CD4-positive, alpha-beta T cell (primary cell): ENCODE results near the gene COL20A1. TPM values are rescaled to one million over a fixed set of nuclear protein-coding genes. Genes with fewer than 3 reads are reported as not detected.

Source experiments
- ATAC-seq: fragments of 200-7000 bp; cut with Tn5 transposase; one replicate; pipeline ENCODE4 v1.10.0; 2022; ENCODE audit warnings: mild to moderate bottlenecking; ENCODE audit not compliant: poor library complexity
- CTCF ChIA-PET: fragments of 350-600 bp; sonication (Branson Sonifier 250); formaldehyde crosslinking; loops from one replicate; lab custom pipeline; 2021; ENCODE audit warnings: antibody characterized with exemption, inconsistent platforms; lab: Charles Lee
- POLR2A ChIA-PET: fragments of 350-600 bp; sonication (Branson Sonifier 250); formaldehyde crosslinking; loops from one replicate; lab custom pipeline; 2021; ENCODE audit warnings: antibody characterized with exemption, inconsistent platforms; lab: Charles Lee
- DNase-seq, 14 experiments: peaks; one replicate each; pipeline ENCODE4 v3.0.0-alpha.2; 2013 to 2020; ENCODE audit warnings: mixed read lengths in 2 of 14
- H3K27ac ChIP-seq, 2 donors: one replicate each; pipeline versions ENCODE4 v1.5.1 to v1.7.0; 2013; ENCODE audit warnings: low read length in 2 of 2, low read depth in 1 of 2, mild to moderate bottlenecking in 1 of 2
- H3K27me3 ChIP-seq, 2 experiments: 1 replicate in 1 of 2; 2 replicates in 1 of 2; pipeline versions ENCODE4 v1.6.1 to v1.7.0; 2013; ENCODE audit warnings: low read length in 2 of 2, control low read depth in 1 of 2, mild to moderate bottlenecking in 1 of 2, moderate library complexity in 1 of 2; ENCODE audit not compliant: insufficient read depth in 2 of 2, control insufficient read depth in 1 of 2
- H3K36me3 ChIP-seq: one replicate; pipeline ENCODE4 v1.6.1; 2013; ENCODE audit warnings: low read length, control low read depth; ENCODE audit not compliant: insufficient read depth
- H3K4me1 ChIP-seq: one replicate; pipeline ENCODE4 v1.6.1; 2013; ENCODE audit warnings: low read length, control low read depth; ENCODE audit not compliant: insufficient read depth
- H3K4me3 ChIP-seq: one replicate; pipeline ENCODE4 v1.5.1; 2013; ENCODE audit warnings: mild to moderate bottlenecking, low read length, moderate library complexity
- H3K9me3 ChIP-seq, 2 experiments: 1 replicate in 1 of 2; 2 replicates in 1 of 2; pipeline versions ENCODE4 v1.6.1 to v1.7.0; 2013; ENCODE audit warnings: low read length in 2 of 2, mild to moderate bottlenecking in 2 of 2, control low read depth in 1 of 2, moderate library complexity in 1 of 2; ENCODE audit not compliant: control insufficient read depth in 1 of 2, insufficient read depth in 1 of 2
- H3K27ac Mint-ChIP-seq: one replicate; pipeline ENCODE4 v1.8.0; 2020; ENCODE audit warnings: mixed read lengths
- H3K27me3 Mint-ChIP-seq: one replicate; pipeline ENCODE4 v1.8.0; 2021; ENCODE audit warnings: mixed read lengths
- H3K36me3 Mint-ChIP-seq: one replicate; pipeline ENCODE4 v1.8.0; 2021; ENCODE audit warnings: low read depth, mixed read lengths
- H3K4me1 Mint-ChIP-seq: one replicate; pipeline ENCODE4 v1.8.0; 2021; ENCODE audit warnings: low read depth, mixed read lengths
- H3K4me3 Mint-ChIP-seq: one replicate; pipeline ENCODE4 v1.8.0; 2020; ENCODE audit warnings: mild to moderate bottlenecking, mixed read lengths
- H3K9me3 Mint-ChIP-seq: one replicate; pipeline ENCODE4 v1.8.0; 2020; ENCODE audit warnings: mixed read lengths
- intact Hi-C, 2 experiments: fragments of 100-400 bp; cut with DNase I in 1 of 2; cut with micrococcal nuclease in 1 of 2; formaldehyde crosslinking; loops; one replicate each; pipeline versions ENCODE4 v1.15.1 to v1.9.0; 2023 to 2025; cut with DNase I, micrococcal nuclease
- total RNA-seq, 174 experiments: library from RNA in 2 of 174; stranded (reverse) in 2 of 174; gene quantifications; one replicate each; pipeline ENCODE4 v1.2.3 and lab custom pipeline; 2021 to 2026
- TF ChIP-seq, protein P1 (sequence below): fragments of 200-600 bp; IDR thresholded peaks from one replicate; pipeline ENCODE4 v1.8.0; 2022; ENCODE audit warnings: antibody characterized with exemption, mild to moderate bottlenecking

COL20A1 gene
- total RNA-seq, 2 experiments from 2014 or later = 0.03 TPM; not detected in 1

DNA sequence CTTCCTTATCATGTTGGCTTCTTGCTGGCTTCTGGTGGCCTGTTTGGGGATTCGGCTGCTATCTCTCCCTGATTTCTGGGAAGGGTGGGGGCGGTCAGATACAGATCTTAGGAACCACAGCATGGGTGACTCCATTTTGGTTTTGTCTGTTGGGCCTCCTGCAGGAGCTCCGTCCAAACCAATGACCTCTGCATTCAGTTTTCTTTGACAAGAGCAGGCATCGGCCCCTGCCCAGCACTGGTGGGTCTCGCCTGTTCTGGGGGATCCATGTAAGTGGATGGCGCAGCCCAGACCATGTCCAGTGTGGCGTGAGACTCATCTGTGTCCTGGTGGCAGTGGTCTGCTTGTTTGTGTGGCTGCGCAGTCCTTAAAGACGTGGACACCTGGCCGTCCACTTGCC is 29.0 kb upstream of the COL20A1 start:
- peaks cover 5% of the 10 kb centered on the region for H3K4me1 ChIP-seq
- CTCF ChIA-PET = no interaction called here
- TF ChIP-seq, protein P1, sequence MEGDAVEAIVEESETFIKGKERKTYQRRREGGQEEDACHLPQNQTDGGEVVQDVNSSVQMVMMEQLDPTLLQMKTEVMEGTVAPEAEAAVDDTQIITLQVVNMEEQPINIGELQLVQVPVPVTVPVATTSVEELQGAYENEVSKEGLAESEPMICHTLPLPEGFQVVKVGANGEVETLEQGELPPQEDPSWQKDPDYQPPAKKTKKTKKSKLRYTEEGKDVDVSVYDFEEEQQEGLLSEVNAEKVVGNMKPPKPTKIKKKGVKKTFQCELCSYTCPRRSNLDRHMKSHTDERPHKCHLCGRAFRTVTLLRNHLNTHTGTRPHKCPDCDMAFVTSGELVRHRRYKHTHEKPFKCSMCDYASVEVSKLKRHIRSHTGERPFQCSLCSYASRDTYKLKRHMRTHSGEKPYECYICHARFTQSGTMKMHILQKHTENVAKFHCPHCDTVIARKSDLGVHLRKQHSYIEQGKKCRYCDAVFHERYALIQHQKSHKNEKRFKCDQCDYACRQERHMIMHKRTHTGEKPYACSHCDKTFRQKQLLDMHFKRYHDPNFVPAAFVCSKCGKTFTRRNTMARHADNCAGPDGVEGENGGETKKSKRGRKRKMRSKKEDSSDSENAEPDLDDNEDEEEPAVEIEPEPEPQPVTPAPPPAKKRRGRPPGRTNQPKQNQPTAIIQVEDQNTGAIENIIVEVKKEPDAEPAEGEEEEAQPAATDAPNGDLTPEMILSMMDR = no peak
- no peak overlapping the region for H3K27ac ChIP-seq
- Mint-ChIP-seq H3K9me3 (no peaks in the 10 kb centered on the region), H3K4me3 (no peak overlapping the region), H3K4me1 (no peaks in the 10 kb centered on the region), H3K36me3 (no peaks in the 10 kb centered on the region), H3K27me3 (peaks cover 32% of the 10 kb centered on the region), H3K27ac (no peak overlapping the region)
- DNase-seq (no peak), ATAC-seq (no peak)
- H3K27me3 ChIP-seq = peaks cover 14 to 17% of the 10 kb centered on the region in 2 experiments
- H3K4me3 ChIP-seq = no peak overlapping the region
- POLR2A ChIA-PET = no interaction called here
- intact Hi-C loops = no loop called here
- H3K36me3 ChIP-seq = no peaks in the 10 kb centered on the region
- no peaks in the 10 kb centered on the region for H3K9me3 ChIP-seq

DNA sequence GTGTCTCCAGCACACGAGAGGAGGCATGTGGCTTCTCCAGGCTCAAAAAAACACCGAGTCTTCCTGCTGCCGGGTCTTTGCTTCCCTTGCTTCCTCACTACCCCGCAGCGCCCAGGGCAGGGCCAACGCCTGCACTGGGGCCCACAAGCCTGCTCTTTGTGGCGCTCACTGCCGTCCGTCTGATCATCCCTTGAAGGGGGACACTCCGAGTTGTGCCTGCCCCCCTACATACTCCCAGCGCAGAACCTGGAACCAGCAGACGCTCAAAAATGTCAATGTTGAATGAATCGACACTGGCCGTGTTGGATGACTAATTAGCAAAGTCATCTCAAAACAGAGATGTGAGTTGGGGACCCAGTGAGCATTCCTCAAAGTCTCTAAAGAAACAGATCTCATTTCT is 28.5 kb upstream of the COL20A1 start:
- ATAC-seq = no peak
- no peaks in the 10 kb centered on the region for H3K4me1 Mint-ChIP-seq
- no peak overlapping the region for H3K4me3 Mint-ChIP-seq
- no peak overlapping the region for H3K27ac ChIP-seq
- H3K9me3 Mint-ChIP-seq = no peaks in the 10 kb centered on the region
- H3K27ac Mint-ChIP-seq = no peak overlapping the region
- POLR2A ChIA-PET = no interaction called here
- intact Hi-C loops = no loop called here
- H3K36me3 Mint-ChIP-seq = no peaks in the 10 kb centered on the region
- H3K27me3 Mint-ChIP-seq = peaks cover 27% of the 10 kb centered on the region
- TF ChIP-seq, protein P1 = no peak
- peaks cover 5% of the 10 kb centered on the region for H3K4me1 ChIP-seq
- no peaks in the 10 kb centered on the region for H3K9me3 ChIP-seq
- no peaks in the 10 kb centered on the region for H3K36me3 ChIP-seq
- no peak for DNase-seq
- CTCF ChIA-PET = no interaction called here
- peaks cover 14 to 17% of the 10 kb centered on the region in 2 experiments for H3K27me3 ChIP-seq
- no peak overlapping the region for H3K4me3 ChIP-seq

DNA sequence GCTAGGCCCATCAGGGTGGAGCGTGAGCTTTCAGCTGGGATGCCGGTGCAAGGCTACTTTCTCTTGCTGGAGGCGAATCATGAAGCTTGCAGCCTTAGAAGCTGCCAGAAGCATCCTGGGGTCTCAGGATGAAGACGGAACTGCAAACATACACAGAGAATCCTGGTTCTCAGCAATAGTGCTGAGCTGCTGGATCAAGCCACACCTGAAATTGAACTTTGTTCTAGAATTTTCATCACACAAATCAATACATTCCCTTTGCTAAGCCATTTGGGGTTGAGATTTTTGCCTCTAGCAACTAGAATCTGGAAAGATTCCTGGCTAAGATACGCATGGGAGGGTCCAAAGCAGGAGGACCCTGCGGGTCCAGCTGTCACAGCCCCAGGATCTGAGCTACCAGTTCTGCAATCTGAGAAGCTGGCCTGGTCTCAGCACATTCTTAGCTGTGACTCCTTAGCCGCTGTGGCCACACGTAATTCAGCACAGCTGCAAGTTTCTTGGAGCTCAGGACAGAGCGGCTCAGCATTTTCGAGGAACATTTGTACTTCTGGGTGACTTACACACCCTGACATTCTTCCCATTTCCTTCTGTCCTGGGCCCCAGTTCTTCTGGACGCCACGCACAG is 27.0 kb upstream of the COL20A1 start:
- H3K27me3 ChIP-seq = peaks cover 14 to 17% of the 10 kb centered on the region in 2 experiments
- Mint-ChIP-seq H3K27ac (no peak overlapping the region), H3K4me1 (peaks cover 5% of the 10 kb centered on the region), H3K4me3 (no peak overlapping the region), H3K36me3 (no peaks in the 10 kb centered on the region), H3K9me3 (no peaks in the 10 kb centered on the region), H3K27me3 (peaks cover 22% of the 10 kb centered on the region)
- H3K4me1 ChIP-seq = peaks cover 5% of the 10 kb centered on the region
- intact Hi-C loops = no loop called here
- H3K27ac ChIP-seq = no peak overlapping the region
- no peak overlapping the region for H3K4me3 ChIP-seq
- POLR2A ChIA-PET = no interaction called here
- DNase-seq (no peak), ATAC-seq (no peak)
- CTCF ChIA-PET = interaction anchor here (1.3 kb wide), 1 partner anchor 43 kb away, joined by 4 read pairs; no protein-coding TSS in a partner anchor
- H3K9me3 ChIP-seq = no peaks in the 10 kb centered on the region
- TF ChIP-seq, protein P1 = no peak
- no peaks in the 10 kb centered on the region for H3K36me3 ChIP-seq
